ENCODE data around the gene CCND3.

The CCND3 gene

DNA sequence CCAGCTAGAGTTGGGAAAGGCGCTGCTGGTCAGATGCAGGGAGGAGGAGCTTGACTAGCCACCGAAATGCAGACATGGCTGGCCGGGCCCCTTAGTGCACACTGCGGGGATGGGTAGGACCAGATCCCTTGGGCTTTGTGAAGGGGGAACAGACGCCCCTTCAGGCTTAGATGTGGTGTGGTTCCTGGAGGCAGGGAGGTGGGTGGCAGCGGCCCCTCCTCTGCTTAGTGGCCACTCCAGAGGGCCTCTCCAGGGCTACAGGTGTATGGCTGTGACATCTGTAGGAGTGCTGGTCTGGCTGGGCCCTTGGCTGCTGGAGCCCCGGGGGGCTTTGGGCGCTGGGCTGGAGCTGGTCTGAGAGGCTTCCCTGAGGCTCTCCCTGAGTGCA is 5.9 kb downstream of the CCND3 start:
- TF ChIP-seq, protein P1, sequence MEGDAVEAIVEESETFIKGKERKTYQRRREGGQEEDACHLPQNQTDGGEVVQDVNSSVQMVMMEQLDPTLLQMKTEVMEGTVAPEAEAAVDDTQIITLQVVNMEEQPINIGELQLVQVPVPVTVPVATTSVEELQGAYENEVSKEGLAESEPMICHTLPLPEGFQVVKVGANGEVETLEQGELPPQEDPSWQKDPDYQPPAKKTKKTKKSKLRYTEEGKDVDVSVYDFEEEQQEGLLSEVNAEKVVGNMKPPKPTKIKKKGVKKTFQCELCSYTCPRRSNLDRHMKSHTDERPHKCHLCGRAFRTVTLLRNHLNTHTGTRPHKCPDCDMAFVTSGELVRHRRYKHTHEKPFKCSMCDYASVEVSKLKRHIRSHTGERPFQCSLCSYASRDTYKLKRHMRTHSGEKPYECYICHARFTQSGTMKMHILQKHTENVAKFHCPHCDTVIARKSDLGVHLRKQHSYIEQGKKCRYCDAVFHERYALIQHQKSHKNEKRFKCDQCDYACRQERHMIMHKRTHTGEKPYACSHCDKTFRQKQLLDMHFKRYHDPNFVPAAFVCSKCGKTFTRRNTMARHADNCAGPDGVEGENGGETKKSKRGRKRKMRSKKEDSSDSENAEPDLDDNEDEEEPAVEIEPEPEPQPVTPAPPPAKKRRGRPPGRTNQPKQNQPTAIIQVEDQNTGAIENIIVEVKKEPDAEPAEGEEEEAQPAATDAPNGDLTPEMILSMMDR (IDR thresholded peaks at IDR 0.05; ENCODE audit: low read depth, low read length, missing control alignments), result no peak
- Histone ChIP-seq H3K4me3 (ENCODE audit: low read depth, low read length) (no peak overlapping the region), H3K27ac (no peak overlapping the region), H3K27me3 (replicated peaks) (no peaks in the 10 kb centered on the region), H3K36me3 (replicated peaks) (peaks cover 63% of the 10 kb centered on the region)
- in situ Hi-C loops (cut with HindIII; ENCODE audit: low pct_ligation_motif_present, low sequenced_read_pairs), result no loop called here
- DNase-seq, result no peak

DNA sequence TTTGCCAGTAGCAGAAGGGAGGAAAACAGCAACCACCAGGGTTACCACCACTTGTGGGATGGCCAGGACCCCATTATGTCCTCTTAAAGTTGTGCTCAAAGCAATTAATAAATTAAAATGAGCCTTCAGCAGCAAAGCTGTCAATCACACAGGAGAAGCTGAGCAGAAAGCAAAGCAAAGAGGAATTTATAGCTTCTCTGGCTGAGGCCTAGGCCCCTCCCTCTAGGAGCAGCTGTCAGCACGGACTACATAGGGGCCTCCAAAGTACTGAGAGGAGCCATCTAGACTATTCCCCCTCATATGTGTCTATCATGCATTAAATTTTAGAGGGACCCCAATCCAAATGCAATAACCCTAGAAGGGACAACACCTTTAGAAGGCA is 6.4 kb downstream of the CCND3 start:
- DNase-seq, result no peak
- Histone ChIP-seq H3K27ac (no peak overlapping the region), H3K4me3 (ENCODE audit: low read depth, low read length) (no peak overlapping the region), H3K27me3 (replicated peaks) (no peaks in the 10 kb centered on the region), H3K36me3 (replicated peaks) (peaks cover 68% of the 10 kb centered on the region)
- in situ Hi-C loops (cut with HindIII; ENCODE audit: low pct_ligation_motif_present, low sequenced_read_pairs), result no loop called here
- TF ChIP-seq, protein P1 (IDR thresholded peaks at IDR 0.05; ENCODE audit: low read depth, low read length, missing control alignments), result no peak

DNA sequence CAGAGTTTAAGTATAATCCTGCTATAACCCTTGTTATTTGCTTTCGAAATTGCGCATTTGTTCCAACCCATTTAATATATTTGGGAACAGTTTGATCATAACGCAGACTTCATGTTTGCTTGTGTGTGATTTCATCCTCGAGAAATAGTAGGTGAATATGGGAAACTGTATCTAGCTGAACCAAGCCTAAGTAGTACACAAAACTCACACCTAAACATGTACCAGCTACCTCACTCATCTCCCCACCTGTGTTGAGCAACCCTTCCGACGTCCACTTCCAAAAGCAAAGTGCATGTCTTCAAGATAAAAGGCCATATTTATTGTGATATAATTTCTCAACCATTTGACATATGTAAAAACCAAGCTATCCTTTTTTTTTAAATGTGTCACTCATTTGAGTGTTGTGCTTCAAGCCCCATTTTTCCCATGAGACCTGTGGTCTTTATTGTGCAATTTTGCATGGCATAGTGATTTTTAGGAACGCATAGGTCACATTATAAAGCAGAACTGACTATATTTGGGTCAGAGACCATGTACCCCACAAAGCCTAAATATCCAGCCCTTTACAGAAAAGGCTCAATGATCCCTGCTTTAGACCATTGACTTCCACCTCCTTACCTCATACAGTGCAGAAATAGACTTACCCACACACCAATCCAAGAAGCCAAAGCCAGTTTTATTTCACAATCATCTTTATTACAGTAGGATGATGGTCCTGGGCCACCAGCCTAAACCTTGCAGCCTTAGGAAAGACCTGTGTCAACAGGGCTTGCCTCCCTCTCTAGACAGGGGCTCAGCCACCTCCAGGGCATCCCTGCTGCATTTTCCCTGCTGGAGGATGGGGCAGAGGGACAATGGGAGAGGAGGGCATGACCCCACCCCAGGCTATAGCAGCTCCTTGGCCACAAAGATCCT is 7.1 kb downstream of the CCND3 start:
- Histone ChIP-seq H3K4me3 (ENCODE audit: low read depth, low read length) (no peak overlapping the region), H3K27ac (no peak overlapping the region), H3K27me3 (replicated peaks) (no peaks in the 10 kb centered on the region), H3K36me3 (replicated peaks) (peaks cover 74% of the 10 kb centered on the region)
- TF ChIP-seq, protein P1 (IDR thresholded peaks at IDR 0.05; ENCODE audit: low read depth, low read length, missing control alignments), result no peak
- no peak for DNase-seq
- in situ Hi-C loops (cut with HindIII; ENCODE audit: low pct_ligation_motif_present, low sequenced_read_pairs), result no loop called here

DNA sequence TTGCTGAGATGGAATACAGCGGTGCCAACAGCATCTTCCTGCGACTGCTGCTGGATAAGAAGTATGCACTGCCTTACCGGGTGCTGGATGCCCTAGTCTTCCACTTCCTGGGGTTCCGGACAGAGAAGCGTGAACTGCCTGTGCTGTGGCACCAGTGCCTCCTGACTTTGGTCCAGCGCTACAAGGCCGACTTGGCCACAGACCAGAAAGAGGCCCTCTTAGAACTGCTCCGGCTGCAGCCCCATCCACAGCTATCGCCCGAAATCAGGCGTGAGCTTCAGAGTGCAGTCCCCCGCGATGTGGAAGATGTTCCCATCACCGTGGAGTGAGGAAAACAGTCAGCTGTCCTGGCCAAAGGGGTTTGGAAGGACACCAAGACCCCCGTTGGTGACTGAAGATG is 9.2 kb downstream of the CCND3 start:
- no peaks in the 10 kb centered on the region for H3K27me3 ChIP-seq (replicated peaks)
- H3K4me3 ChIP-seq (ENCODE audit: low read depth, low read length), result no peak overlapping the region
- in situ Hi-C loops (cut with HindIII; ENCODE audit: low pct_ligation_motif_present, low sequenced_read_pairs), result no loop called here
- TF ChIP-seq, protein P1 (IDR thresholded peaks at IDR 0.05; ENCODE audit: low read depth, low read length, missing control alignments), result no peak
- no peak for DNase-seq
- H3K36me3 ChIP-seq (replicated peaks), result peaks cover 88% of the 10 kb centered on the region
- H3K27ac ChIP-seq, result no peak overlapping the region

DNA sequence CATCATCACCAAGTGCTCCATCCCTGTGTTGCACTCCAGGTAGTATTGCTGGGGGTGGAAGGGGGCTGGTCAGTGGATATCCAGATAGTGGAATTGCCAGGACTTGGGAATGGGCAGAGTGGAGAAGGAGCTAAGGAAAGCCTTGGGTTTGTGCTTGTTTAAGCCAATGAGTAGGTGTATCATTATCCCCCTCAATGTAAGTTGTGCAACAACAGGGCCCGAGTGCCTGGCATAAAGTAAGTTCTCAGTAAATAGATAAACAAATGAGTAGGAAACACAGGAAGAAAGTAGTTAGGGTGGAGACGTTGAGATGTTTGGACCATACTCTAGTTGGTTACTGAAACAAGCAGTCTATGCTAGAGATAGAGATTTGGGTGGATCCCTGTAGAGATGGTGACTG is 9.8 kb downstream of the CCND3 start:
- Histone ChIP-seq H3K27me3 (replicated peaks) (no peaks in the 10 kb centered on the region), H3K36me3 (replicated peaks) (peaks cover 86% of the 10 kb centered on the region), H3K4me3 (ENCODE audit: low read depth, low read length) (no peak overlapping the region), H3K27ac (no peak overlapping the region)
- TF ChIP-seq, protein P1 (IDR thresholded peaks at IDR 0.05; ENCODE audit: low read depth, low read length, missing control alignments), result no peak
- DNase-seq, result no peak
- in situ Hi-C loops (cut with HindIII; ENCODE audit: low pct_ligation_motif_present, low sequenced_read_pairs), result no loop called here

All from brain microvascular endothelial cell (primary cell).